ENCODE data around the gene POGZ.

GRCh38 chr1:151393583-151393982, 65.7 kb downstream of the POGZ start:
- TF ChIP-seq CTCF (IDR thresholded peaks at IDR 0.05) (no peak), POLR2A (IDR thresholded peaks at IDR 0.05) (no peak)

Measured in esophagus squamous epithelium (tissue), 4 donors.